Neuron (in vitro differentiated cells): ENCODE measurements around the gene ACAP2.
A peak's percentile ranks its signal among the peaks of the same experiment; 100 is the strongest.
"Not testable (repeated sequence)": the region's sequence is repeated elsewhere in the genome, so short reads cannot be mapped to it uniquely, and the experiment has no call there.

Experiments
- H2AFZ ChIP-seq: one replicate; pipeline ENCODE4 v1.6.1; 2013; ENCODE audit warnings: low read depth, mild to moderate bottlenecking, inconsistent platforms, low read length, moderate library complexity
- H3K27me3 ChIP-seq: one replicate; pipeline ENCODE4 v1.6.1; 2013; ENCODE audit warnings: low read length; ENCODE audit not compliant: insufficient read depth
- H3K36me3 ChIP-seq: one replicate; pipeline ENCODE4 v1.6.1; 2013; ENCODE audit warnings: low read length; ENCODE audit not compliant: insufficient read depth
- H3K4me1 ChIP-seq: one replicate; pipeline ENCODE4 v1.6.1; 2013; ENCODE audit warnings: low read length; ENCODE audit not compliant: insufficient read depth
- H3K4me3 ChIP-seq: 2 replicates; pipeline ENCODE4 v1.5.1; 2013; ENCODE audit warnings: mild to moderate bottlenecking, low read length, moderate library complexity
- H3K9me3 ChIP-seq: one replicate; pipeline ENCODE4 v1.6.1; 2013; ENCODE audit warnings: low read length

Gene ACAP2, protein sequence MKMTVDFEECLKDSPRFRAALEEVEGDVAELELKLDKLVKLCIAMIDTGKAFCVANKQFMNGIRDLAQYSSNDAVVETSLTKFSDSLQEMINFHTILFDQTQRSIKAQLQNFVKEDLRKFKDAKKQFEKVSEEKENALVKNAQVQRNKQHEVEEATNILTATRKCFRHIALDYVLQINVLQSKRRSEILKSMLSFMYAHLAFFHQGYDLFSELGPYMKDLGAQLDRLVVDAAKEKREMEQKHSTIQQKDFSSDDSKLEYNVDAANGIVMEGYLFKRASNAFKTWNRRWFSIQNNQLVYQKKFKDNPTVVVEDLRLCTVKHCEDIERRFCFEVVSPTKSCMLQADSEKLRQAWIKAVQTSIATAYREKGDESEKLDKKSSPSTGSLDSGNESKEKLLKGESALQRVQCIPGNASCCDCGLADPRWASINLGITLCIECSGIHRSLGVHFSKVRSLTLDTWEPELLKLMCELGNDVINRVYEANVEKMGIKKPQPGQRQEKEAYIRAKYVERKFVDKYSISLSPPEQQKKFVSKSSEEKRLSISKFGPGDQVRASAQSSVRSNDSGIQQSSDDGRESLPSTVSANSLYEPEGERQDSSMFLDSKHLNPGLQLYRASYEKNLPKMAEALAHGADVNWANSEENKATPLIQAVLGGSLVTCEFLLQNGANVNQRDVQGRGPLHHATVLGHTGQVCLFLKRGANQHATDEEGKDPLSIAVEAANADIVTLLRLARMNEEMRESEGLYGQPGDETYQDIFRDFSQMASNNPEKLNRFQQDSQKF

GRCh38 chr3:195442573-195443390, at the start of gene ACAP2:
Gene ACAP2 (minus strand): TSS chr3:195443020. CDS start chr3:195442847, 173 bp downstream.
- H3K27me3 ChIP-seq = no peaks in the 10 kb centered on the region
- peaks cover 17% of the 10 kb centered on the region for H3K4me1 ChIP-seq
- H3K4me3 ChIP-seq = peak within 1 kb of the TSS; percentile 94
- H3K36me3 ChIP-seq = no peaks in the 10 kb centered on the region
- peak within 1 kb of the TSS; percentile 87 for H2AFZ ChIP-seq
- H3K9me3 ChIP-seq = no peaks in the 10 kb centered on the region

DNA sequence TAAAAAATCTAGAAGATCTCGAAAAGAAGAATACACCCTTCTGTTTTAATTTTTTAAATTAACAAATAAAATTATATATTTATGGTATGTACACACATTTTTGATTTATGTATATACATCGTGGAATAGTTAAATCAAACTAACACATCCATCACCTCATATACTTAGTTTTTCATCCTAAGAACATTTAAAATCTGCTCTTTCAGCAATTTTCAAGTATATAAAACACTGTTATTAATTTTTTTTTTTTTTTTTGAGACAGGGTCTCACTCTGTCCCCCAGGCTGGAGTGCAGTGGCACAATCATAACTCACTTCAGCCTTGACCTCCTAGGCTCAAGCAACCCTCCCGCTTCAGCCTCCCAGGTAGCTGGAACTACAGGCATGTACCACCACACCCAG, 32.8 kb upstream of the ACAP2 start:
- Histone ChIP-seq H3K27me3 (no peaks in the 10 kb centered on the region), H2AFZ (no peak overlapping the region), H3K4me1 (no peaks in the 10 kb centered on the region), H3K36me3 (no peaks in the 10 kb centered on the region), H3K4me3 (no peak overlapping the region), H3K9me3 (no peaks in the 10 kb centered on the region)

- H3K4me3 ChIP-seq, H3K36me3 ChIP-seq, H3K4me1 ChIP-seq, H3K9me3 ChIP-seq, H3K27me3 ChIP-seq, H2AFZ ChIP-seq: not testable (repeated sequence)
Measured at GRCh38 chr3:195475116-195475515, 32.3 kb upstream of the ACAP2 start.

DNA sequence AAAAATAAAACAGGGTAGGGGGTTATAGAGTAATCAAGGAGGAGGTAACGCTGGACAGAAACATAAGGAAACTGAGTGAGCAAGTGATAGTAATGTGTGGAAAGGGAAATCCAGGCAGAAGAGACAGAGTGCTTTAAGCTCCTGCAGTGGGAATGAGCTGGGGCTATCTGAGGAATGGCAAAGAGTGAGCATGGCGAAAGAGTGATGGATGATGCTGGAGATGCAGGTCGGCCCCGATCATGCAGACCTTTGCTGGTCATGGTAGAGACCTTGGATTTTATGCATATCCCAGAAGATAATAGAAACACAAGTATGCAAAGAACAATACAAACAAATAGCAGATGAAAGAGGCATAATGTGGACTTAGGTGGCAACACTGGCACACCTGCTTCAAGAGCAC, 26.0 kb upstream of the ACAP2 start:
- H3K36me3 ChIP-seq = no peaks in the 10 kb centered on the region
- no peak overlapping the region for H3K4me3 ChIP-seq
- H3K27me3 ChIP-seq = no peaks in the 10 kb centered on the region
- no peak overlapping the region for H2AFZ ChIP-seq
- no peaks in the 10 kb centered on the region for H3K9me3 ChIP-seq
- H3K4me1 ChIP-seq = no peaks in the 10 kb centered on the region

DNA sequence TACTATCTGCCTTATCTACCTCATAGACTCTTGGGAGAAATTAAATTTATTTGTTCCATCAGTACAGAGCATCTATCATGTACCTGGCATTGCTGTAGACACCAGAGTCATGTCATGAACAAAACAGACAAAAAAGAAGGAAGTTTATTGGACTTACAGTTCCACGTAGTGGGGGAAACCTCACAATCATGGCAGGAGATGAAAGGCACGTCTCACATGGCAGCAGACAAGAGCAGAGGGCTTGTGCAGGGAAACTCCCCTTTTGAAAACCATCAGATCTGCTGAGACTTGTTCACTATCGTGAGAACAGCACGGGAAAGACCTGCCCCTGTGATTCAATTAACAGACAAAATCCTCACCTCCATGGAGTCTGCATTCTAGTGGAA, 25.6 kb upstream of the ACAP2 start:
- H3K36me3 ChIP-seq = no peaks in the 10 kb centered on the region

GRCh38 chr3:195467641-195468390, 25.0 kb upstream of the ACAP2 start:
- H3K9me3 ChIP-seq = no peaks in the 10 kb centered on the region
- H3K4me1 ChIP-seq = no peaks in the 10 kb centered on the region
- H3K36me3 ChIP-seq = no peaks in the 10 kb centered on the region
- H3K4me3 ChIP-seq = no peak overlapping the region
- H2AFZ ChIP-seq = no peak overlapping the region
- H3K27me3 ChIP-seq = no peaks in the 10 kb centered on the region

More for the DNA sequence above, 25.6 kb upstream of the ACAP2 start:
- H2AFZ ChIP-seq = no peak overlapping the region
- no peaks in the 10 kb centered on the region for H3K27me3 ChIP-seq
- no peaks in the 10 kb centered on the region for H3K4me1 ChIP-seq
- no peak overlapping the region for H3K4me3 ChIP-seq
- H3K9me3 ChIP-seq = no peaks in the 10 kb centered on the region

DNA sequence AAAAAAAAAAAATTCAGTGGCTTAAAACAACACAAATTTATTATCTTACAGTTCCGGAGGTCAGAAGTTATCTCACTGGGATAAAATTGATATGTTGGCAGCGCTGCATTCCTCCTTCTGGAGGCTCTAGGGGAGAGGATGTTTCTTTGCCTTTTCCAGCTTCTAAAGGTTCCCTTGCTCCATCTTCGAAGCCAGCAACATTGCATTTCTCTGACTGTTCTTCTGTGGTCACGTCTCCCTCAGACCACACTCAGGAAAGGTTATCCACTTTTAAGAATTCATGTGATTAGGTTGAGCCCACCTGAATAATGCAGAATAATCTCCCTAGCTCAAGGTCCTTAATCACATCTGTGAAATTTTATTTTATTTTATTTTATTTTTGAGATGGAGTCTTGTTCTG, 23.4 kb upstream of the ACAP2 start:
- Histone ChIP-seq H3K9me3 (no peaks in the 10 kb centered on the region), H3K4me3 (no peak overlapping the region), H3K27me3 (no peaks in the 10 kb centered on the region), H3K4me1 (no peaks in the 10 kb centered on the region), H2AFZ (no peak overlapping the region), H3K36me3 (no peaks in the 10 kb centered on the region)

DNA sequence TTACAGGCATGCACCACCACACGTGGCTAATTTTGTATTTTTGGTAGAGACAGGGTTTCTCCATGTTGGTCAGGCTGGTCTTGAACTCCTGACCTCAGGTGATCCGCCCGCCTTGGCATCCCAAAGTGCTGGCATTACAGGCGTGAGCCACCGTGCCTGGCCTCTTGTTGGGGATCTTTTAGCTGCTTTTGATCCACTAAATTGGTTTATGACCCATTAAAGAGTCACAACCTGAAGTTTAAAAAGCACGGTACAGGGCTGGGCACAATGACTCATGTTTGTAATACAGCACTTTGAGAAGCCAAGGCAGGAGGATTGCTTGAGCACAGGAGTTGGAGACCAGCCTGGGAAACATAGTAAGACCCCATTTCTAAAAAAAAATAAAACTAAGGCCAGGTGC, 20.1 kb upstream of the ACAP2 start:
- not testable (repeated sequence) for H2AFZ ChIP-seq, H3K4me3 ChIP-seq, H3K36me3 ChIP-seq, H3K27me3 ChIP-seq, H3K4me1 ChIP-seq, H3K9me3 ChIP-seq

- H2AFZ ChIP-seq = no peak overlapping the region
- H3K4me3 ChIP-seq = no peak overlapping the region
Measured at GRCh38 chr3:195462308-195462610, 19.4 kb upstream of the ACAP2 start.

DNA sequence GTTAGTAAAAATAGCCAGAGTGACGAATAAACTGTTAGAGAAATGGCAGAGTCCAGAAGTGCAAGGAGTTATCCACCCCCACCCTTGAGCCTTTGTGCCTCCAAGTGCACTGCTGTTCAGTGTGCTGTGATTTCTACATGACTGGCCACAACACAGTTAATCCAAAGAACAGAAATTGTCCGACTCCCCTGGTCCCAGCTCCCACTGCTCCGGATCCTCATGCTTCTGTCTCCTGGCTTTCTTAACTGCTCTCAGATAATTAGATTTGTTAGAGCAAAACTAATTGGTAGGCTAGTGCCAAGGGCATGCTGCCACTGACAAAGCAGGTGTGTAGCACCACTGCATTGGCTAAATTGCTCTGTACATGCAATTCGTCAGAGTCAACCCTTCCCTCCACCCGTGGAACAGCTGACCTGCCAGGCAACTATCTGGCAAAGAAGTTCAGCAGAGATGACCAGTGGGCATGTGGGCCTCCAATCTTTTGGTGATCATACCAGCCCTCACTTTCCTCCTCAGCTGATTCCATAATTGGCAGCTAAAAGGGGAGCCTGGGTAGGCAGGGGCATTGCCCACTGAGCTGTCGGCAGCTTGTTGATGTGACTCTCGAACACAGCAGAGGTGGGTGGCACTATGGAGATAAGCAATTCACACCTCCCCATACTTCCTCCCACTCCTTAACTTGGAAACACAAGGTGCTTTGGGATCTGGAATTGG, 18.9 kb upstream of the ACAP2 start:
- H2AFZ ChIP-seq = no peak overlapping the region
- H3K4me1 ChIP-seq = no peaks in the 10 kb centered on the region
- H3K4me3 ChIP-seq = no peak overlapping the region

More at GRCh38 chr3:195462308-195462610, 19.4 kb upstream of the ACAP2 start:
- no peaks in the 10 kb centered on the region for H3K36me3 ChIP-seq
- H3K9me3 ChIP-seq = no peaks in the 10 kb centered on the region
- H3K4me1 ChIP-seq = no peaks in the 10 kb centered on the region
- no peaks in the 10 kb centered on the region for H3K27me3 ChIP-seq

GRCh38 chr3:195460091-195460713, 17.4 kb upstream of the ACAP2 start:
- Histone ChIP-seq H3K27me3 (no peaks in the 10 kb centered on the region), H3K36me3 (no peaks in the 10 kb centered on the region), H3K9me3 (no peaks in the 10 kb centered on the region), H3K4me3 (no peak overlapping the region), H2AFZ (no peak overlapping the region), H3K4me1 (no peaks in the 10 kb centered on the region)

More for the DNA sequence above, 18.9 kb upstream of the ACAP2 start:
- H3K36me3 ChIP-seq = no peaks in the 10 kb centered on the region
- H3K27me3 ChIP-seq = no peaks in the 10 kb centered on the region
- H3K9me3 ChIP-seq = no peaks in the 10 kb centered on the region

- Histone ChIP-seq H3K27me3 (no peaks in the 10 kb centered on the region), H3K4me3 (no peak overlapping the region), H2AFZ (no peak overlapping the region), H3K36me3 (no peaks in the 10 kb centered on the region), H3K9me3 (no peaks in the 10 kb centered on the region), H3K4me1 (no peaks in the 10 kb centered on the region)
Measured at GRCh38 chr3:195458316-195458717, 15.5 kb upstream of the ACAP2 start.
